Esophagus muscularis mucosa (tissue), 4 donors: ENCODE results near the gene OR13C5. TPM values are rescaled to one million over a fixed set of nuclear protein-coding genes. Genes with fewer than 3 reads are reported as not detected.
"Not testable (repeated sequence)": the region's sequence is repeated elsewhere in the genome, so short reads cannot be mapped to it uniquely, and the experiment has no call there.

Source experiments
- DNase-seq: peaks from one replicate; pipeline ENCODE4 v3.0.0-alpha.2; 2017; ENCODE audit errors: extremely low spot score
- H3K27ac ChIP-seq, 4 donors: fragments of 200-600 bp; sonication (generic); replicated peaks in 1 of 4; 1 replicate in 3 of 4; 2 replicates in 1 of 4; pipeline ENCODE4 v1.5.1; 2016 to 2019; ENCODE audit warnings: mild to moderate bottlenecking in 1 of 4
- H3K27me3 ChIP-seq, 4 donors: fragments of 200-600 bp; sonication (generic); one replicate each; pipeline versions ENCODE4 v1.5.1 to v1.6.0; 2016 to 2019
- H3K36me3 ChIP-seq, 4 donors: fragments of 200-600 bp; sonication (generic); one replicate each; pipeline ENCODE4 v1.5.1; 2016 to 2019
- H3K4me1 ChIP-seq, 4 donors: fragments of 200-600 bp; sonication (generic); one replicate each; pipeline ENCODE4 v1.5.1; 2016 to 2019
- H3K4me3 ChIP-seq, 4 donors: fragments of 200-600 bp; sonication (generic); 1 replicate in 2 of 4; 2 replicates in 2 of 4; pipeline ENCODE4 v1.5.1; 2016 to 2019; ENCODE audit warnings: mild to moderate bottlenecking in 4 of 4, moderate library complexity in 1 of 4
- H3K9me3 ChIP-seq, 4 donors: fragments of 200-600 bp; sonication (generic); 1 replicate in 3 of 4; 2 replicates in 1 of 4; pipeline ENCODE4 v1.5.1; 2016 to 2019
- CTCF ChIP-seq, 3 experiments: fragments of 200-600 bp in 2 of 3; fragments of 450-650 bp in 1 of 3; sonication (generic) in 2 of 3; IDR thresholded peaks; one replicate each; pipeline ENCODE4 v1.5.1; 2017 to 2019; ENCODE audit warnings: antibody characterized with exemption in 3 of 3, mild to moderate bottlenecking in 2 of 3, moderate library complexity in 1 of 3
- EP300 ChIP-seq: sonication (generic); formaldehyde crosslinking; IDR thresholded peaks from one replicate; pipeline ENCODE4 v1.6.1; 2017; ENCODE audit warnings: antibody characterized with exemption
- POLR2A ChIP-seq: fragments of 450-650 bp; IDR thresholded peaks from one replicate; pipeline ENCODE4 v1.6.1; 2017; ENCODE audit warnings: antibody characterized with exemption, moderate library complexity, mild to moderate bottlenecking, low read depth
- POLR2AphosphoS5 ChIP-seq, 2 donors: sonication (generic); formaldehyde crosslinking; IDR thresholded peaks; one replicate each; pipeline ENCODE4 v1.6.1; 2017; ENCODE audit warnings: antibody characterized with exemption in 2 of 2
- whole genome bisulfite sequencing: methylation state at CpG from one replicate; pipeline ENCODE4 v1.1.5; 2018; 5-methylcytosine and 5-hydroxymethylcytosine counted together
- intact Hi-C: fragments of 100-400 bp; cut with DNase I; formaldehyde crosslinking; loops from one replicate; pipeline ENCODE4 v1.15.1; 2023
- total RNA-seq, 4 donors: library from RNA; depleted of rRNA; stranded (reverse); fragments of >200 nt; gene quantifications; one replicate each; pipeline versions ENCODE4 v1.1.0 to v1.2.1, GENCODE V29; 2016

OR13C5 gene
- not detected for total RNA-seq

- intact Hi-C loops, H3K36me3 ChIP-seq, H3K27me3 ChIP-seq, H3K9me3 ChIP-seq, H3K27ac ChIP-seq, DNase-seq, H3K4me3 ChIP-seq, H3K4me1 ChIP-seq: not testable (repeated sequence)
Observed at GRCh38 chr9:104599313-104599712, at the start of gene OR13C5. Gene OR13C5 (minus strand): TSS chr9:104599413. CDS start chr9:104599413, 0 bp downstream.

- Histone ChIP-seq H3K9me3 (peaks cover 0 to 27% (median 17%) of the 10 kb centered on the region in 4 donors), H3K4me3 (no peak overlapping the region), H3K27ac (no peak overlapping the region), H3K4me1 (no peaks in the 10 kb centered on the region), H3K36me3 (no peaks in the 10 kb centered on the region), H3K27me3 (no peaks in the 10 kb centered on the region)
- DNase-seq = no peak
- TF ChIP-seq EP300 (no peak), POLR2AphosphoS5 (IDR thresholded peaks at IDR 0.05) (no peak), CTCF (IDR thresholded peaks at IDR 0.05) (no peak), POLR2A (no peak)
- intact Hi-C loops = no loop called here
Observed at GRCh38 chr9:104635456-104635855, 36.2 kb upstream of the OR13C5 start.

- H3K27me3 ChIP-seq = no peaks in the 10 kb centered on the region
- H3K9me3 ChIP-seq = peaks cover 0 to 20% (median 11%) of the 10 kb centered on the region in 4 donors
- no peak for DNase-seq
- TF ChIP-seq POLR2AphosphoS5 (IDR thresholded peaks at IDR 0.05) (no peak), POLR2A (no peak), CTCF (IDR thresholded peaks at IDR 0.05) (no peak), EP300 (no peak)
- H3K4me3 ChIP-seq = no peak overlapping the region
- no peaks in the 10 kb centered on the region for H3K4me1 ChIP-seq
- 92% methylated on average over 28 of the region's 30 CpGs for WGBS
- intact Hi-C loops = no loop called here
- no peak overlapping the region for H3K27ac ChIP-seq
- no peaks in the 10 kb centered on the region for H3K36me3 ChIP-seq
Observed at GRCh38 chr9:104633976-104634520, 34.8 kb upstream of the OR13C5 start.

GRCh38 chr9:104625964-104626363 lies 26.8 kb upstream of the OR13C5 start:
- H3K27me3 ChIP-seq, DNase-seq, intact Hi-C loops, H3K4me1 ChIP-seq, H3K9me3 ChIP-seq, H3K27ac ChIP-seq, H3K4me3 ChIP-seq, H3K36me3 ChIP-seq: not testable (repeated sequence)

- no peak within 1 kb of the TSS for H3K27ac ChIP-seq
- no peaks in the 10 kb centered on the region for H3K27me3 ChIP-seq
- 64% methylated on average over 2 of the region's 2 CpGs for WGBS
- DNase-seq = no peak
- H3K36me3 ChIP-seq = no peaks in the 10 kb centered on the region
- TF ChIP-seq CTCF (IDR thresholded peaks at IDR 0.05) = no peak
- no peak for TF ChIP-seq POLR2AphosphoS5 (IDR thresholded peaks at IDR 0.05)
- no peak for TF ChIP-seq POLR2A
- TF ChIP-seq EP300 = no peak
- H3K4me3 ChIP-seq = no peak within 1 kb of the TSS
- peaks cover 0 to 4% (median 0%) of the 10 kb centered on the region in 4 donors for H3K9me3 ChIP-seq
- no peaks in the 10 kb centered on the region for H3K4me1 ChIP-seq
- intact Hi-C loops = no loop called here
Observed at GRCh38 chr9:104618104-104618503, 18.9 kb upstream of the OR13C5 start, which contains the start of gene OR13C9. Gene OR13C9 (minus strand): TSS chr9:104618204. CDS start chr9:104618204, 0 bp downstream.

- no peak for DNase-seq
- TF ChIP-seq CTCF (IDR thresholded peaks at IDR 0.05) (no peak), EP300 (no peak), POLR2A (no peak), POLR2AphosphoS5 (IDR thresholded peaks at IDR 0.05) (no peak)
- Histone ChIP-seq H3K27ac (no peak overlapping the region), H3K9me3 (peaks cover 0 to 4% (median 0%) of the 10 kb centered on the region in 4 donors), H3K4me3 (no peak overlapping the region), H3K4me1 (no peaks in the 10 kb centered on the region), H3K27me3 (no peaks in the 10 kb centered on the region), H3K36me3 (no peaks in the 10 kb centered on the region)
- intact Hi-C loops = no loop called here
Observed at GRCh38 chr9:104617418-104617817, 18.2 kb upstream of the OR13C5 start.
